Stimulated activated CD8-positive, alpha-beta memory T cell treated with anti-CD3 and anti-CD28 coated beads, Interleukin-15, amount 100 ng/mL, for 1 hour (primary cell): Measurements from ENCODE around the gene SLC2A11.
"Not testable (repeated sequence)": the region's sequence is repeated elsewhere in the genome, so short reads cannot be mapped to it uniquely, and the experiment has no call there.

Experiments
- DNase-seq: peaks from one replicate; pipeline ENCODE4 v3.0.0-alpha.2; 2020; ENCODE audit warnings: low read depth

Gene SLC2A11

DNA sequence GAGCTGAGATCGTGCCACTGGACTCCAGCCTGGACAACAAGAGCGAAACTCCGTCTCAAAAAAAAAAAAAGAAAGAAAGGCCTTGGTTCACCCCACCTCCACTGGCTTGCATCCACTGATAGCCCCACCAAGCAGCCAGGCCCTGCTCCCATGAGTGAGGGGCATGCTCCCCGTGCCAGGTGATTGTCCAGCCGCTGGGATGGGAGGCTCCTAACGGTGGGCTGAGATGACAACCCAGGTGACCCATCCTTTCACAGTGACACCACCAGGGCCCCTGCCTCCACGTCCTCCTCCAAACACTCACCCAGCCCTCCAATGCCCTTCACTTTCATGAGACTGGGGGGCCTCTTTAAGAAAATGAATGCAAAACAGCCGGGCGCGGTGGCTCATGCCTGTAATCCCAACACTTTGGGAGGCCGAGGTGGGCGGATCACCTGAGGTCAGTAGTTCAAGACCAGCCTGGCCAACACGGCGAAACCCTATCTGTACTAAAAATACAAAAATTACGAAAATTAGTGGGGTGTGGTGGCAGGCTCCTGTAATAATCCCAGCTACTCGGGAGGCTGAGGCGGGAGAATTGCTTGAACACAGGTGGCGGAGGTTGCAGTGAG is 10.3 kb upstream of the SLC2A11 start:
- no peak for DNase-seq

- no peak for DNase-seq
Measured at GRCh38 chr22:23847991-23848864, 9.4 kb upstream of the SLC2A11 start.

- DNase-seq, result peak; percentile 65
Measured at GRCh38 chr22:23849009-23850006, 8.4 kb upstream of the SLC2A11 start.

DNA sequence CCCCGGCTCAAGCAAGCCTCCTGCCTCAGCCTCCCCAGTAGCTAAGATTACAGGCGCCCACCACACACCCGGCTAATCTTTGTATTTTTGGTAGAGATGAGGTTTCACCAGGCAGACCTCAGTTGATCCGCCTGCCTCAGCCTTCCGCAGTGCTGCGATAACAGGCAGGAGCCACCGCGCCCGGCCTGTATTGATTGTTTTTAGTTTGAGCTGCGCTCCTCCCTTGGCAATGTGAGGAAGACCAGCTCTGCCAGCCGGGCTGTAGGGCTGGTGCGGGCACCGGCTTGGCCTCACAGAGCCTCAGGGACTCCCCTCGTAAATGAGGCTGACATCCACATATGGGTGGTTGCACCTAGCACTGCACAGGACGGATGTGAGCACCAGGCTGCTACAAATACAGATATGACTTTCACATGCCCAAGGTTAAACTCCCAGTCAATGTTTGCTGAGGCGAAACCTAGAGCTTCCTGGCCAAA is 7.5 kb upstream of the SLC2A11 start:
- no peak for DNase-seq

- no peak for DNase-seq
Measured at GRCh38 chr22:23856721-23857605, 712 bp upstream of the SLC2A11 start.

- no peak for DNase-seq
Measured at GRCh38 chr22:23858484-23858815, 775 bp downstream of the SLC2A11 start.

- no peak for DNase-seq
Measured at GRCh38 chr22:23859201-23859600, 1.5 kb downstream of the SLC2A11 start.

DNA sequence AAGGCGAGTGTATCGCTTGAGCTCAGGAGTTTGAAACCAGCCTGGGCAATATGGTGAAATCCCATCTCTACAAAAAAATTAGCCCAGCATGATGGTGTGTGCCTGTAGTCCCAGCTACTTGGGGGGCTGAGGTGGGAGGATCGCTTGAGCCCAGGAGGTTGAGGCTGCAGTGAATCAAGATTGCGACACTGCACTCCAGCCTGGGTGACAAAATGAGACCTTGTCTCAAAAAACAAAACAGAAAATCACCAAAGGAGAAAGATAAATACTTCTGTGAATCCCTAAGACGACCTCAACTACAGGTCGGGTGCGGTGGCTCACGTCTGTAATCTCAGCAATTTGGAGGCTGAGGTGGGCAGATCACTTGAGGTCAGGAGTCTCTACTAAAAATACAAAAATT is 2.5 kb downstream of the SLC2A11 start:
- DNase-seq, result not testable (repeated sequence)

DNA sequence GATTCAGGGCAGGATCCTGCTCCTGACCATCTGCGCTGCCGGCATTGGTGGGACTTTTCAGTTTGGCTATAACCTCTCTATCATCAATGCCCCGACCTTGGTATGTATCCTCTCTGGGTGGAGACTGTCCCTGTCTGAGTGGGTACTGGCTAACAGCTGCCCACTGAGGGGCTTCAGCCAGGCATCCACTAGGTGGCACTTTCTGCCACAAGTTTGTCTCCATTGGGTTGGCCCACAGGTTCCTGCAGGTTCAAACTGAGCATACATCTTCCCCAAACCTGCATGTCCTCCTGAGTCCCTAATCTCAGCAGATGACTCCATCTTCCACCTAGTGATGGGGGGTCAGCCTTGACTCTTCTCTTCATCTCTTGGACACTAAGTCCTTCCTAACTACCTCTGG is 4.4 kb downstream of the SLC2A11 start:
- DNase-seq, result no peak

DNA sequence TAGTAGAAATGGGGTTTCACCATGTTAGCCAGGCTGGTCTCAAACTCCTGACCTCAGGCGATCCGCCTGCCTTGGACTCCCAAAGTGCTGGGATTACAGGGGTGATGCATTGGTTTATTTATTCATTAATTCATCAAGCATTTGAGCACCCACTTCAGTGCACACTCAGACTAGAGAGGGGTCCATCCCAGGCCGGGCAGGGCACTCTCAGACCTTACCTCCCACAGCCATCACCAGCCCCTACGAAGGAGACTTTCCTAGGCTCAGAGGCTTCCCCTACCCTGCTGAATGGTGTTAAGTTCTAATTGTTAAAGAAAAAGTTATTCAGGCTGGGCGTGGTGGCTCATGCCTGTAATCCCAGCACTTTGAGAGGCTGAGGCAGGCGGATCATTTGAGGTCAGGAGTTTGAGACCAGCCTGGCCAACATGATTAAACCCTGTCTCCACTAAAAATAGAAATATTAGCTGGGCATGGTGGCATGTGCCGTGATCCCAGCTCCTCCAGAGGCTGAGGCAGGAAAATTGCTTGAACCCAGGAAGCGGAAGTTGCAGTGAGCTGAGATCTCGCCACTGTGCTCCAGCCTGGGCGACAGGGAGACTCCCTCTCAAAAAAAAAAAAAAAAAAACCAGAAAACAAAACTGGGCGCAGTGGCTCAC is 7.0 kb downstream of the SLC2A11 start:
- not testable (repeated sequence) for DNase-seq

DNA sequence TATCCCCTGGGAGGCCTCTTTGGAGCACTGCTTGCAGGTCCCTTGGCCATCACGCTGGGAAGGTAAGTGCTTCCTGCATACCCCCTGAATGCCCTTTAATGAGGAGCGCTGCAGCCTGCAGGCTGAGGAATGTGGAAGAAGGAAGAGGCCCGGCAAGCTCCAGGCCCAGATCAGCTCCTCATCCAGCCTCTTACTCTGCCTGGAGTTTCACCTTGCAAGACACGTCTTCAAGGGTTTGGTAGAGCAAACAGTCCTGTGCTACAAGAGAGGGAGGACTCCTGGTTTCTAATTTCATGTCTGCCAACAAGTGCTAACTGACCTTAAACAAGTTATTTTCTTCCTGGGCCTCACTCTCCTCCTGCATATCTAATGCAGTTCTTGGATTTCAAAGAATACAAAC is 10.9 kb downstream of the SLC2A11 start:
- DNase-seq, result no peak

- no peak for DNase-seq
Measured at GRCh38 chr22:23874871-23875270, 17.2 kb downstream of the SLC2A11 start.

GRCh38 chr22:23875801-23876200 is 18.1 kb downstream of the SLC2A11 start:
- DNase-seq, result no peak

DNA sequence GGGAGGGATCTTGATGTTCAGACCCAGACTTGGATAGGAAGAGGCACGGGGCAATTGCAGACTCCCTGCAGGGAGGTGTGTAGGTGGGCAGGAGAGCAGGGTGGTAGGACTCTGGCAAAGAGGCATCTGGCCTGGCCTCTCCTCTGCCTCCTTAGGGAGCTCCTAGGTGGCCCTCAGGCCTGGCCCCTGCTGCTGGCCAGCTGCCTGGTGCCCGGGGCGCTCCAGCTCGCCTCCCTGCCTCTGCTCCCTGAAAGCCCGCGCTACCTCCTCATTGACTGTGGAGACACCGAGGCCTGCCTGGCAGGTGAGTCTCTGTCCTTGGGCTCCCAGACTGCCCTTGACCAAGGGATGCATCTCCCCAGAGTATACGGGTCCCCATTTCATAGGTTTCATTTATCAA is 19.9 kb downstream of the SLC2A11 start:
- no peak for DNase-seq

- DNase-seq, result no peak
Measured at GRCh38 chr22:23878219-23878618, 20.5 kb downstream of the SLC2A11 start.

DNA sequence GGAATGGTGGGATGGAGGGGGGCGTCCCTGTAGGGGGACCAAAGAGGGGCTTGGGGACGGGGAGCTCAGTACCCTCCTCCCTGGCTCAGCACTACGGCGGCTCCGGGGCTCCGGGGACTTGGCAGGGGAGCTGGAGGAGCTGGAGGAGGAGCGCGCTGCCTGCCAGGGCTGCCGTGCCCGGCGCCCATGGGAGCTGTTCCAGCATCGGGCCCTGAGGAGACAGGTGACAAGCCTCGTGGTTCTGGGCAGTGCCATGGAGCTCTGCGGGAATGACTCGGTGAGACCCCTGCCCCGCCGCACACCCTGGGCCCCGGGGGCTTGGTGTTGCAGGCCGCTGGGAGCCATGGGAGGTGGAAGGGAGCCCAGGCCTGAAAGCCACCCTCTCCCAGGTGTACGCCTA is 24.7 kb downstream of the SLC2A11 start:
- DNase-seq, result no peak

GRCh38 chr22:23883658-23884057 is 26.0 kb downstream of the SLC2A11 start:
- DNase-seq, result no peak

GRCh38 chr22:23884140-23884539 is 26.5 kb downstream of the SLC2A11 start:
- DNase-seq, result no peak

DNA sequence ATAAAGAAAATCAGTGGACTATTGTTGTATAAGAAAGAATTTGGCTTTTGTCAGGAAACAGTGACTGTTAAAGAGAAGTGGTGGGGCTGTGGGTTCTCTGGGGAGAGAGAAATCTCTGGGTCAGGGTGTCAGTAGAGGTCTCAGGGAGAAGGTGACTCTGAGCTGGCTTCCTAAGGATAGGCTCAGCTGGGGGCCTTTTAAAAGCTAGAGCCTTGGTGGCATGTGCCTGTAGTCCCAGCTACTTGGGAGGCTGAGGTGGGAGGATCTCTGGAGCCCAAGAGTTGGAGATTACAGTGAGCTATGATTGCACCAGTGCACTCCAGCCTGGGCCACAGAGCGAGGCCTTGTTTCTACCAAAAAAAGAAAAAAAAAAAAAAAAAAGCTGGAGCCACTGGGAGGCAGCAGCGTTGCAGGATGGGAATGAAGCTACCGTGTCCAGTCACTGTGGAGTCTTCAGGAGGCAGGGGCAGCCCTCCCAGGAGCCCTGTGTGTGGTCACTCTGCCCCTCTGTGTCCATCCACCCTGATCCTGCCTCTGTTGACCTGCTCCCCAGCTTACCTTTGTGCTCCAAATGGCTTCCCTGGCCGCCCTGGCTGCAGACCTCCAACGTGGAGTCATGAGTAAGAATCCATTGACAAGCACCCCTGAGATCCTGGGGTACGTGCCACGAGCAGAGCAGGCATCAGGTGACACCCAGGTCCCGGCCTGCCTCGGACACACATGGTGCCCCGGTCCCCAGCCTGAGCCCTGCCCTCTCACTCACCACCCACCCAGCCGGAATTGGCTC is 31.1 kb downstream of the SLC2A11 start:
- no peak for DNase-seq

DNA sequence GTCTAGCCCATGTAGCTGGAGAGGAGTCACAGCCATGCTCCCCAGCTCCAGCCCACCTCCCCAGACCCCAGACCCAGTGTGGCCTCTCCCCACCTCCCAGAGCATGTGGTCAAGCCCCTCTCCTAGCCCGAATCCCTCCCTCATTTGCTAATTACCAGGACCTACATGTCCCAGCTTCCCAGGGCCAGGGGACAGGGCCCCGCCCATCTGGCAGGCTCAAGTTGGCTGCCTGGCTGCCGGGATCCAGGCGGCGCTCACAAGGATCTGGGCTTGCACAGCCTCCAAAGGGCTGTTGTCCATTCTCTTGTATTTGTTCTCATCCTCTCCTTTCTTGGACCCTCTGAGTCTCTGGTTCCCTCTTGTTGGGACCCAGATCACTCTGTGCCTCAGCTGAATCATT is 31.9 kb downstream of the SLC2A11 start:
- DNase-seq, result no peak
